ENCODE data around the gene GPR157. TPM values are rescaled to one million over a fixed set of nuclear protein-coding genes. Genes with fewer than 3 reads are reported as not detected.
A peak's percentile ranks its signal among the peaks of the same experiment; 100 is the strongest.

GPR157 gene
- total and polyA plus RNA-seq, 2 of the 13 experiments (the other 11 are each of a cell fraction or from before 2014, with no cell fraction given), result 10.1 to 19.2 TPM

DNA sequence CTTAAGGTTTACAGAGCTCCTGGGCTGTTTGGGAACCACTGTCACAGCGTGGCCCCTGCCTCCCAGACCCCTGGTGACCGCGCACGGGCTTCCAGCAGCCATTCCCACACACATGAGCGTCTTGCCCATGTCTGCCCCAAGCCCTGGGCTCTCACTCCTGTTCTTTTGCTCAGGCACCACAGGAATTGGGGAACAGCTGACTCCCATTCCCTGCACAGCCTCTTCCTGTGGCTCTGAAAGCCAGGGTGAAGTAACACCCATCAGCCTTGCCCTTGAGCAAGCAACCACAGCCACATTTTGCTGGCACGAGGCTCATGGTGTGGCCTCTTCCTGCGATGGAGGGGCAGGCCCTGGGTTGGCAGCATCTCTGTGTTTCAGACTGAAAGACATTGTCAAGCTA, 14.3 kb upstream of the GPR157 start:
- Histone ChIP-seq H2AFZ (ENCODE audit: low read length) (no peak overlapping the region), H3K4me3 (replicated peaks in 1 of 3; ENCODE audit: insufficient read depth in 1 of 3, low read depth in 2 of 3, low read length in 3 of 3) (no peak overlapping the region), H3K9ac (ENCODE audit: insufficient read depth, low read depth, low read length) (no peak overlapping the region), H4K20me1 (ENCODE audit: insufficient read depth, low read length) (no peaks in the 10 kb centered on the region), H3K27ac (ENCODE audit: extremely low read length, insufficient read depth, low read length) (no peak overlapping the region), H3K27me3 (ENCODE audit: control insufficient read depth in 1 of 2, insufficient read depth in 2 of 2, low read length in 2 of 2) (no peaks in the 10 kb centered on the region), H3K9me3 (ENCODE audit: low read length) (no peaks in the 10 kb centered on the region), H3K4me1 (ENCODE audit: insufficient read depth, low read length) (peaks cover 24% of the 10 kb centered on the region), H3K4me2 (ENCODE audit: low read depth, low read length) (no peak overlapping the region), H3K36me3 (replicated peaks in 1 of 2; ENCODE audit: control insufficient read depth in 1 of 2, insufficient read depth in 2 of 2, low read length in 2 of 2) (no peaks in the 10 kb centered on the region), H3K79me2 (ENCODE audit: insufficient read depth, low read length) (no peaks in the 10 kb centered on the region)
- no TSS peak for BruUV-seq (replicated peaks)
- in situ Hi-C loops (cut with HindIII; ENCODE audit: extremely low pct_ligation_motif_present, low pct_unique_long_range_greater_than_20kb), result loop anchor here (5.0 kb wide), 1 partner anchor 54 kb away; no protein-coding TSS in a partner anchor
- ATAC-seq (peak; percentile 14; the same call in 1 of the 3 replicates), FAIRE-seq (no peak), DNase-seq (ENCODE audit: low spot score) (no peak)
- intact Hi-C loops (cut with micrococcal nuclease; ENCODE audit: unreplicated experiment), result no loop called here
- TF ChIP-seq GATAD2A (CRISPR knock-in tag; IDR thresholded peaks at IDR 0.05) (no peak), ZNF20 (CRISPR knock-in tag; IDR thresholded peaks at IDR 0.05) (no peak), AGO2 (optimal IDR thresholded peaks at IDR 0.05; ENCODE audit: low read depth, low read length) (peak; percentile 44), RBM22 (optimal IDR thresholded peaks at IDR 0.05; ENCODE audit: low read length) (peak; percentile 17)
- TF ChIP-seq, protein P1, sequence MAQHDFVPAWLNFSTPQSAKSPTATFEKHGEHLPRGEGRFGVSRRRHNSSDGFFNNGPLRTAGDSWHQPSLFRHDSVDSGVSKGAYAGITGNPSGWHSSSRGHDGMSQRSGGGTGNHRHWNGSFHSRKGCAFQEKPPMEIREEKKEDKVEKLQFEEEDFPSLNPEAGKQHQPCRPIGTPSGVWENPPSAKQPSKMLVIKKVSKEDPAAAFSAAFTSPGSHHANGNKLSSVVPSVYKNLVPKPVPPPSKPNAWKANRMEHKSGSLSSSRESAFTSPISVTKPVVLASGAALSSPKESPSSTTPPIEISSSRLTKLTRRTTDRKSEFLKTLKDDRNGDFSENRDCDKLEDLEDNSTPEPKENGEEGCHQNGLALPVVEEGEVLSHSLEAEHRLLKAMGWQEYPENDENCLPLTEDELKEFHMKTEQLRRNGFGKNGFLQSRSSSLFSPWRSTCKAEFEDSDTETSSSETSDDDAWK (CRISPR knock-in tag; IDR thresholded peaks at IDR 0.05), result no peak
- TF ChIP-seq, protein P2, sequence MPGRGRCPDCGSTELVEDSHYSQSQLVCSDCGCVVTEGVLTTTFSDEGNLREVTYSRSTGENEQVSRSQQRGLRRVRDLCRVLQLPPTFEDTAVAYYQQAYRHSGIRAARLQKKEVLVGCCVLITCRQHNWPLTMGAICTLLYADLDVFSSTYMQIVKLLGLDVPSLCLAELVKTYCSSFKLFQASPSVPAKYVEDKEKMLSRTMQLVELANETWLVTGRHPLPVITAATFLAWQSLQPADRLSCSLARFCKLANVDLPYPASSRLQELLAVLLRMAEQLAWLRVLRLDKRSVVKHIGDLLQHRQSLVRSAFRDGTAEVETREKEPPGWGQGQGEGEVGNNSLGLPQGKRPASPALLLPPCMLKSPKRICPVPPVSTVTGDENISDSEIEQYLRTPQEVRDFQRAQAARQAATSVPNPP (CRISPR knock-in tag; IDR thresholded peaks at IDR 0.05), result no peak
- POLR2A ChIA-PET, result no interaction called here
- CTCF ChIA-PET (ENCODE audit: low intra/inter-chr PET ratio, low total read pairs), result interaction anchor here (1.3 to 1.6 kb wide), 2 partner anchors 33 to 54 kb away, joined by 3 to 5 read pairs; no protein-coding TSS in a partner anchor
- WGBS (ENCODE audit: low lambda C conversion rate), result 61% methylated on average over 3 of the region's 7 CpGs

DNA sequence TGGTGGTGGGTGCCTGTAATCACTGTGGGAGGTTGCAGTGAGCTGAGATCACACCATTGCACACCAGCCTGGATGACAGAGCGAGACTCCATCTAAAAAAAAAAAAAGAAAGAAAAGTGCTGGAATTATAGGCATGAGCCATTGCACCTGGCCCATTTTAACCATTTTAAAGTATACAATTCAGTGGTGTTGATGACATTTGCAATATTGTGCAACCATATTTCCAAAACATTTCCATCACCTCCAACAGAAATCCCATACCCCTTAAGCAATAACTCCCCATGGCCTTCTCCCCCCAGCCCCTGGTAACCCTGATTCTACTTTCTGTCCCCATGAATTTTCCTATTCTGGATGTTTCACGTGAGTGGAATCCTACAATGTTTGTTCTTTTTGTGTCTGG, 11.0 kb upstream of the GPR157 start:
- no peaks in the 10 kb centered on the region for H3K79me2 ChIP-seq (ENCODE audit: insufficient read depth, low read length)
- ATAC-seq (no peak), FAIRE-seq (no peak), DNase-seq (ENCODE audit: low spot score) (no peak)
- no peak overlapping the region for H2AFZ ChIP-seq (ENCODE audit: low read length)
- no peaks in the 10 kb centered on the region for H3K36me3 ChIP-seq (replicated peaks in 1 of 2; ENCODE audit: control insufficient read depth in 1 of 2, insufficient read depth in 2 of 2, low read length in 2 of 2)
- H4K20me1 ChIP-seq (ENCODE audit: insufficient read depth, low read length), result no peaks in the 10 kb centered on the region
- ChIA-PET CTCF (ENCODE audit: low intra/inter-chr PET ratio, low total read pairs) (no interaction called here), POLR2A (no interaction called here)
- H3K27me3 ChIP-seq (ENCODE audit: control insufficient read depth in 1 of 2, insufficient read depth in 2 of 2, low read length in 2 of 2), result no peaks in the 10 kb centered on the region
- H3K9me3 ChIP-seq (ENCODE audit: low read length), result no peaks in the 10 kb centered on the region
- peaks cover 10% of the 10 kb centered on the region for H3K4me1 ChIP-seq (ENCODE audit: insufficient read depth, low read length)
- intact Hi-C loops (cut with micrococcal nuclease; ENCODE audit: unreplicated experiment), result no loop called here
- in situ Hi-C loops (cut with HindIII; ENCODE audit: extremely low pct_ligation_motif_present, low pct_unique_long_range_greater_than_20kb), result loop anchor here (5.0 kb wide), 1 partner anchor 57 kb away; no protein-coding TSS in a partner anchor
- H3K9ac ChIP-seq (ENCODE audit: insufficient read depth, low read depth, low read length), result no peak overlapping the region
- H3K27ac ChIP-seq (ENCODE audit: extremely low read length, insufficient read depth, low read length), result no peak overlapping the region
- no TSS peak for BruUV-seq (replicated peaks)
- no peak overlapping the region for H3K4me3 ChIP-seq (replicated peaks in 1 of 3; ENCODE audit: insufficient read depth in 1 of 3, low read depth in 2 of 3, low read length in 3 of 3)
- no peak overlapping the region for H3K4me2 ChIP-seq (ENCODE audit: low read depth, low read length)
- TF ChIP-seq ZFP36L1 (CRISPR knock-in tag; IDR thresholded peaks at IDR 0.05) (no peak), FOXK2 (IDR thresholded peaks at IDR 0.05) (no peak), MZF1 (CRISPR knock-in tag; IDR thresholded peaks at IDR 0.05; ENCODE audit: borderline replicate concordance) (no peak)
- TF ChIP-seq, protein P3, sequence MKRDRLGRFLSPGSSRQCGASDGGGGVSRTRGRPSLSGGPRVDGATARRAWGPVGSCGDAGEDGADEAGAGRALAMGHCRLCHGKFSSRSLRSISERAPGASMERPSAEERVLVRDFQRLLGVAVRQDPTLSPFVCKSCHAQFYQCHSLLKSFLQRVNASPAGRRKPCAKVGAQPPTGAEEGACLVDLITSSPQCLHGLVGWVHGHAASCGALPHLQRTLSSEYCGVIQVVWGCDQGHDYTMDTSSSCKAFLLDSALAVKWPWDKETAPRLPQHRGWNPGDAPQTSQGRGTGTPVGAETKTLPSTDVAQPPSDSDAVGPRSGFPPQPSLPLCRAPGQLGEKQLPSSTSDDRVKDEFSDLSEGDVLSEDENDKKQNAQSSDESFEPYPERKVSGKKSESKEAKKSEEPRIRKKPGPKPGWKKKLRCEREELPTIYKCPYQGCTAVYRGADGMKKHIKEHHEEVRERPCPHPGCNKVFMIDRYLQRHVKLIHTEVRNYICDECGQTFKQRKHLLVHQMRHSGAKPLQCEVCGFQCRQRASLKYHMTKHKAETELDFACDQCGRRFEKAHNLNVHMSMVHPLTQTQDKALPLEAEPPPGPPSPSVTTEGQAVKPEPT (CRISPR knock-in tag; IDR thresholded peaks at IDR 0.05; ENCODE audit: low read depth), result no peak
- TF ChIP-seq, protein P4, sequence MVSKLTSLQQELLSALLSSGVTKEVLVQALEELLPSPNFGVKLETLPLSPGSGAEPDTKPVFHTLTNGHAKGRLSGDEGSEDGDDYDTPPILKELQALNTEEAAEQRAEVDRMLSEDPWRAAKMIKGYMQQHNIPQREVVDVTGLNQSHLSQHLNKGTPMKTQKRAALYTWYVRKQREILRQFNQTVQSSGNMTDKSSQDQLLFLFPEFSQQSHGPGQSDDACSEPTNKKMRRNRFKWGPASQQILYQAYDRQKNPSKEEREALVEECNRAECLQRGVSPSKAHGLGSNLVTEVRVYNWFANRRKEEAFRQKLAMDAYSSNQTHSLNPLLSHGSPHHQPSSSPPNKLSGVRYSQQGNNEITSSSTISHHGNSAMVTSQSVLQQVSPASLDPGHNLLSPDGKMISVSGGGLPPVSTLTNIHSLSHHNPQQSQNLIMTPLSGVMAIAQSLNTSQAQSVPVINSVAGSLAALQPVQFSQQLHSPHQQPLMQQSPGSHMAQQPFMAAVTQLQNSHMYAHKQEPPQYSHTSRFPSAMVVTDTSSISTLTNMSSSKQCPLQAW (CRISPR knock-in tag; IDR thresholded peaks at IDR 0.05), result no peak
- 88% methylated on average over 2 of the region's 2 CpGs for WGBS (ENCODE audit: low lambda C conversion rate)

All from HepG2 (cell line).